KMS-11 (cell line): ENCODE measurements around the gene FGF3.

Source experiments
- H2AFZ ChIP-seq: fragments of 200-600 bp; sonication (generic); 2 replicates; pipeline ENCODE4 v1.6.1; 2016; ENCODE audit warnings: antibody characterized with exemption, mixed run types, low read depth
- H3K27ac ChIP-seq: fragments of 200-600 bp; sonication (generic); 2 replicates; pipeline ENCODE4 v1.6.1; 2016; ENCODE audit warnings: mild to moderate bottlenecking, mixed run types
- H3K27me3 ChIP-seq: fragments of 200-600 bp; sonication (generic); 2 replicates; pipeline ENCODE4 v1.6.1; 2017; ENCODE audit warnings: mild to moderate bottlenecking, low read depth, mixed run types, moderate library complexity; ENCODE audit not compliant: insufficient read depth
- H3K36me3 ChIP-seq: fragments of 200-600 bp; sonication (generic); 2 replicates; pipeline ENCODE4 v1.6.1; 2017; ENCODE audit warnings: mild to moderate bottlenecking, mixed run types; ENCODE audit not compliant: insufficient read depth
- H3K4me1 ChIP-seq: fragments of 200-600 bp; sonication (generic); 2 replicates; pipeline ENCODE4 v1.6.1; 2016; ENCODE audit warnings: mild to moderate bottlenecking, low read depth, mixed run types; ENCODE audit not compliant: poor library complexity, severe bottlenecking
- H3K4me2 ChIP-seq: fragments of 200-600 bp; sonication (generic); 2 replicates; pipeline ENCODE4 v1.7.0; 2016; ENCODE audit warnings: mild to moderate bottlenecking, mixed run types
- H3K4me3 ChIP-seq: fragments of 200-600 bp; sonication (generic); IDR thresholded peaks from 2 replicates; pipeline ENCODE4 v1.6.1; 2017; ENCODE audit warnings: low read depth, low read length, mixed read lengths; ENCODE audit not compliant: insufficient read depth
- H3K79me2 ChIP-seq: fragments of 200-600 bp; sonication (generic); 2 replicates; pipeline ENCODE4 v1.6.1; 2016; ENCODE audit warnings: low read depth, mixed run types; ENCODE audit not compliant: insufficient read depth
- H3K9ac ChIP-seq: fragments of 200-600 bp; sonication (generic); 2 replicates; pipeline ENCODE4 v1.6.1; 2016; ENCODE audit warnings: mild to moderate bottlenecking, mixed run types
- H4K20me1 ChIP-seq: fragments of 200-600 bp; sonication (generic); 2 replicates; pipeline ENCODE4 v1.6.1; 2016; ENCODE audit warnings: mild to moderate bottlenecking, mixed run types; ENCODE audit not compliant: insufficient read depth
- CTCF ChIP-seq: fragments of 200-600 bp; sonication (generic); conservative IDR thresholded peaks from 2 replicates; pipeline ENCODE4 v1.6.1; 2017; ENCODE audit warnings: low read depth, mild to moderate bottlenecking, antibody characterized with exemption, low read length, moderate library complexity, mixed read lengths

Gene FGF3

GRCh38 chr11:69834251-69834650 is 15.0 kb upstream of the FGF3 start:
- Histone ChIP-seq H3K4me3 (no peak overlapping the region), H3K4me1 (no peaks in the 10 kb centered on the region), H3K79me2 (no peaks in the 10 kb centered on the region), H2AFZ (no peak overlapping the region), H3K9ac (no peak overlapping the region), H4K20me1 (no peaks in the 10 kb centered on the region), H3K4me2 (no peak overlapping the region), H3K27me3 (no peaks in the 10 kb centered on the region; the same call in 1 of the 2 replicates), H3K27ac (no peak overlapping the region), H3K36me3 (no peaks in the 10 kb centered on the region)
- TF ChIP-seq CTCF, result no peak

GRCh38 chr11:69832561-69833413 is 13.6 kb upstream of the FGF3 start:
- Histone ChIP-seq H3K4me1 (no peaks in the 10 kb centered on the region), H3K27me3 (no peaks in the 10 kb centered on the region; the same call in 1 of the 2 replicates), H2AFZ (no peak overlapping the region), H3K36me3 (no peaks in the 10 kb centered on the region), H3K4me3 (no peak overlapping the region), H3K27ac (no peak overlapping the region), H4K20me1 (no peaks in the 10 kb centered on the region), H3K4me2 (no peak overlapping the region), H3K79me2 (no peaks in the 10 kb centered on the region), H3K9ac (no peak overlapping the region)
- no peak for TF ChIP-seq CTCF

GRCh38 chr11:69831985-69832384 is 12.8 kb upstream of the FGF3 start:
- Histone ChIP-seq H3K27me3 (no peaks in the 10 kb centered on the region; the same call in 1 of the 2 replicates), H2AFZ (no peak overlapping the region), H3K27ac (no peak overlapping the region)

GRCh38 chr11:69830086-69830485 is 10.9 kb upstream of the FGF3 start:
- Histone ChIP-seq H4K20me1 (no peaks in the 10 kb centered on the region), H3K4me3 (no peak overlapping the region), H3K9ac (no peak overlapping the region), H3K27me3 (no peaks in the 10 kb centered on the region; the same call in 1 of the 2 replicates), H2AFZ (no peak overlapping the region), H3K79me2 (no peaks in the 10 kb centered on the region), H3K4me1 (no peaks in the 10 kb centered on the region), H3K36me3 (no peaks in the 10 kb centered on the region), H3K4me2 (no peak overlapping the region), H3K27ac (no peak overlapping the region)
- TF ChIP-seq CTCF, result no peak

More at GRCh38 chr11:69831985-69832384, 12.8 kb upstream of the FGF3 start:
- Histone ChIP-seq H3K4me1 (no peaks in the 10 kb centered on the region), H3K9ac (no peak overlapping the region), H3K79me2 (no peaks in the 10 kb centered on the region), H3K4me3 (no peak overlapping the region), H3K4me2 (no peak overlapping the region), H4K20me1 (no peaks in the 10 kb centered on the region), H3K36me3 (no peaks in the 10 kb centered on the region)
- no peak for TF ChIP-seq CTCF
